IPS DF 6.9 (cell line): ENCODE measurements around the gene MYO1F.

Experiments used
- DNase-seq: peaks from one replicate; pipeline ENCODE4 v3.0.0-alpha.2; 2013; ENCODE audit warnings: low read depth, low spot score
- H3K27ac ChIP-seq: one replicate; pipeline ENCODE4 v1.5.1; 2013; ENCODE audit warnings: low read length, control low read depth
- H3K27me3 ChIP-seq: 2 replicates; pipeline ENCODE4 v1.6.1; 2013; ENCODE audit warnings: mild to moderate bottlenecking, low read length; ENCODE audit not compliant: control insufficient read depth, insufficient read depth
- H3K36me3 ChIP-seq: 2 replicates; pipeline ENCODE4 v1.6.1; 2013; ENCODE audit warnings: low read length; ENCODE audit not compliant: control insufficient read depth, insufficient read depth
- H3K4me1 ChIP-seq: 2 replicates; pipeline ENCODE4 v1.6.1; 2013; ENCODE audit warnings: low read length; ENCODE audit not compliant: control insufficient read depth, insufficient read depth
- H3K4me3 ChIP-seq: 2 replicates; pipeline ENCODE4 v1.5.1; 2013; ENCODE audit warnings: mild to moderate bottlenecking, low read length
- H3K9me3 ChIP-seq: 2 replicates; pipeline ENCODE4 v1.6.1; 2013; ENCODE audit warnings: low read length, inconsistent platforms; ENCODE audit not compliant: control insufficient read depth, insufficient read depth
- WGBS: extraction: QIAGEN DNeasy Blood & Tissue Kit; methylation state at CpG from one replicate; pipeline ENCODE4 v1.1.7; 2013; ENCODE audit warnings: mixed read lengths, missing lambda C conversion rate; ENCODE audit not compliant: insufficient read length, insufficient coverage; 5-methylcytosine and 5-hydroxymethylcytosine counted together

Gene MYO1F

DNA sequence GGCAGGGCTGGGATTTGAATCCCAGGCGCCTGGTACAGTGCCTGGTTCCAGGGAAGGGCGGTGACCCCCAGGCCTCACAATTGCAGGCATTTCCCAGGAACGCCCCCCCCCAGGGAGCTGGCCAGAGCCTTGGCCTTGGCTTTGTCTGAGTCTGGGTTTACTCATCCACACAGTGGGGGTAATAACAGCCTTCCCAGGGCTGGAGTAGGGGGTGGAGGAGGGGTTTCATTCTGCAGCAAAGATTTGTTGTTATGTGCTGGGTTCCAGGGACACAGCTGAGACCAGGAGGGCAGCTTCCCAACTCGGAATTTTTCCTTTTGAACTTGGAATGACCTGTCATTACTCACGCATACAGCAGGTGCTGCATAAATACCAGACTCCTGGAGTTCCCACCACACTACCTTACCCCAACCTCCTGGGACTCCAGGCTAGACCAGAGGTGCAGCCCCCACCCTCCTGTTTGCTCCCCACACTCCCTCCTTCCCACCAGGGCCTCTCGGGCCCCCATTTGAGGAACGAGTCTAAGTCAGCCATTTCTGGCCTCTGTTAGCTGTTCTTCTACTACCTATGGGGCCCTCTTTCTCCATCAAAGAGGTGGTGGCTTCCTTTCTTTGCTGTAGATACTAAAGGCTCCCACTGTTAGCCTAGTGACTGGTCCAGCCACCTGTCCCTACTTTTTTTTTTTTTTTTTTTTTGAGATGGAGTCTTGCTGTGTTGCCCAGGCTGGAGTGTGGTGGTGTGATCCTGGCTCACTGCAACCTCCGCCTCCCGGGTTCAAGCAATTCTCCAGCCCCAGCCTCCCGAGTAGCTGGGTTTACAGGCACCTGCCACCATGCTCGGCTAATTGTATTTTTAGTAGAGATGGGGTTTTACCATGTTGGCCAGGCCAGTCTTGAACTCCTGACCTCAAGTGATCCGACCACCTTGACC is 34.9 kb upstream of the MYO1F start:
- no peaks in the 10 kb centered on the region for H3K36me3 ChIP-seq
- no peak overlapping the region for H3K4me3 ChIP-seq
- H3K4me1 ChIP-seq = peaks cover 7% of the 10 kb centered on the region
- no peaks in the 10 kb centered on the region for H3K27me3 ChIP-seq
- WGBS = no CpG with 5 or more reads among the region's 12 CpGs
- no peaks in the 10 kb centered on the region for H3K9me3 ChIP-seq
- no peak overlapping the region for H3K27ac ChIP-seq
- no peak for DNase-seq

DNA sequence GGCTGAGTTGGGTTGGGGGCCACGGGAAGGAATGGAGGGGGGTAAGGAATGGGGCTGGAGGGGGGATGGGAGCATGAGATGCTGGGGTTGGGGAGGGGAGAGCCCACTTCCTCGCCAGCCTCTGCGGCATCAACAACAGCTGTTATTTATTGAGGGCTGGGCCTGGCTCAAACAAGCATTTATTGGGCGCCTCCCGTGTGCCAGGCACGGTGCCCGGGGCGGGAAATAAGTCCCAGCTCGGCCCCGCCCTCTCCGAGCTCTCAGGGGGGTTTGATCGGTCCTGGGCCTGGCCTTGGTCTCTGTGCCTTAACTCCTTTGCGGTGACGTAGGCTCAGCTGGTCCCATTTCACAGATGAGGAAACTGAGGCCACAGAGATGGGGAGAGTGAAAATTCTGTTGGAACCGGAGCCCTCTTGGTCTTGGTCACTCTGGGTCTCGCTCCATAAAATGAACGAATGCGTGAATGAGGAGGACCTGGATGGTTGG is 34.2 kb upstream of the MYO1F start:
- Histone ChIP-seq H3K9me3 (no peaks in the 10 kb centered on the region), H3K27ac (no peak overlapping the region), H3K4me3 (no peak overlapping the region), H3K36me3 (no peaks in the 10 kb centered on the region), H3K27me3 (no peaks in the 10 kb centered on the region), H3K4me1 (peaks cover 7% of the 10 kb centered on the region)
- DNase-seq = no peak
- no CpG with 5 or more reads among the region's 18 CpGs for WGBS

DNA sequence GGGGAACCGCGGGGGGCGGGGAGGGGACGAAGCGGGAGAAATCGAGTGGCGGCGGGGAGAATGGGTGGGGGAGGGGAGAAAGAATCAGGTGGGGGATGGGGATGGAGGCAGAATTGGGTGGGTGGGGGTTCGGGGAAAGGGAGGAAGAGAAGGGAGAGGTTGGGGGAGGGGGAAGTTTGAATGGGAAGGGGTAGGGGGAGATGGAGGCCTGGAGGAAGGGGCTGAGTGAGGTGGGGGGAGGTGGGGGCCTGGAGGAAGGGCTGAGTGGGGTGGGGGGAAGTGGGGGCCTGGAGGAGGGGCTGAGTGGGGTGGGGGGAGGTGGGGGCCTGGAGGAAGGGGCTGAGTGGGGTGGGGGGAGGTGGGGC is 33.7 kb upstream of the MYO1F start:
- no peak overlapping the region for H3K27ac ChIP-seq
- H3K4me1 ChIP-seq = peaks cover 7% of the 10 kb centered on the region
- H3K4me3 ChIP-seq = peak overlapping the region; percentile 92; the same call in 1 of the 2 replicates
- no peak for DNase-seq
- H3K36me3 ChIP-seq = no peaks in the 10 kb centered on the region
- no peaks in the 10 kb centered on the region for H3K9me3 ChIP-seq
- WGBS = 100% methylated on average over 1 of the region's 9 CpGs
- no peaks in the 10 kb centered on the region for H3K27me3 ChIP-seq

DNA sequence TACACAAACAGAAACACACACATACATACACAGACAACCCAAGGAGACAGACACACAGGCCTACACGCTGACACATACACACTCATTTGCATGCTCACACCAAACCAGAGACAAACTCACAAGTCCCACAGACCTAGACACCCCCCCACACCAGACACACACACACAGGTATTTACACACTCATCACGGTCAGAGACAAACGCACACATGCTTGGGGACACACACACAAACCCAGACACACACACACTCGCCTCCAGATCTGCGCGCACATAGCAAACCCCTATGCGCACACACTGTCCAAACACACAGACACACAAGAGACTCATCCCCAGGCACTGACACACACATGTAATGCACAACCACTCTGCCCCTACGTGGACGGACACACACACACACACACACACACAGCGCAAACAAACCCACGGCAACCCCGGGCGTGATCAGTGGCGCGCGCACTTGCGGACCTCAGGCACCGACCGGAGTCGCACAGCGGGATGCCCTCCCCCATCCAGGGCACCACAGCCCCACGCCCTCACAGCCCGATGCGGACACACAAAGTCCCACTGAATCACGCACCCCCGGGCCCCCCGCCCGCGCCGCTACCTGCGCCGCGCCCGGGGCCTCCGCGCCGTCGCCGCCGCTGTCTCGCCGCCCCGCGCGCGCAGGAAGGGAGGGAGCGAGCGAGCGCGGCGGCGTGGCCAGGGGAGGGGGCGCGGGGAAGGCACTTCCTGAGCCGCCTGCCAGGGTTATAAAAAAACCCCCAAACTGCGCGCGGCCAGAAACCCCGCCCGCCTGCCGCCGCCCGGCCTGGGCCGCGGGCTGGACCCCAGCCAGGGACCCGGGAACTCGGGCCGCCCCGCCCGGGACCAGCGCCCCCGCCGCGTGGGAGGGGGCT is 33.0 kb upstream of the MYO1F start, which contains the start of gene ADAMTS10:
TSS of gene ADAMTS10 (minus strand) at position 675 of the 895 bp plus-strand sequence. CDS start 5,005 bp downstream, outside the sequence.
- Histone ChIP-seq H3K27me3 (no peaks in the 10 kb centered on the region), H3K36me3 (no peaks in the 10 kb centered on the region), H3K4me1 (peaks cover 7% of the 10 kb centered on the region), H3K27ac (peak within 1 kb of the TSS; percentile 28), H3K4me3 (peak within 1 kb of the TSS; percentile 92), H3K9me3 (no peaks in the 10 kb centered on the region)
- DNase-seq = no peak
- no CpG with 5 or more reads among the region's 74 CpGs for WGBS

DNA sequence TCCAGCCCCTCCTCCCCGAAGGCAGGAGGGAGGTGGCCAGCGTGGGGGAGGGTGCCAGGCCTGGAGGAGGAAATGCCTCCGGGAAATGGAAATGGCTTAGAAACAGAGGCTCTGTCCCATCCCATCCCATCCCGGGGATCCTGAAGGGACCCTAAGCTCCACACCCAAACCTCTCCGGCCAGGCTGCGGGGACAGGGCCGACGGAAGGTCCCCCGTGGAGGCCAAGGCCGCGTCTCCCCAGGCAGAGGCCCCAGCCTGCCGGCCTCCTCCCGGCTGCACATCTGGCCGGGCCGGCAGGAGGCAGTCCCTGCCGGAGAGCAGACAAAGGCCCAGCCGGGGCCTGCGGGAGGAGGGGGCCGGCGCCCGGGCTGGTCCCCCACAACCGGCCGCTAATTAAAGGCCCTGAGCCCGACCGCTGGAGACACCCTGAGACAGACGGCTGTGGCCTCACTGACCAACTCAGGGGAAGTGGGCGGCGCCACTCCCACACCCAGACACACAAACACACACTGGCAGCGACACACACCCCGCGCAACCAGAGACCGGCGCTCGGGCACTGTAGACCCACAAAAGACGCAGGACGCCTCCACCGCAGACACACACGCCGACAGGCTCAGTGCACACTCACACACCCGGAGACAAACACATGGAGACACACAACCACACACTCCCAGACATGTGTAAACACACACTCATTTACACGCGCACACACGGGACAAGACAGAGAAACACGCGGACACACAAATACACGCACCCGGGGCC is 32.2 kb upstream of the MYO1F start:
- no CpG with 5 or more reads among the region's 47 CpGs for WGBS

DNA sequence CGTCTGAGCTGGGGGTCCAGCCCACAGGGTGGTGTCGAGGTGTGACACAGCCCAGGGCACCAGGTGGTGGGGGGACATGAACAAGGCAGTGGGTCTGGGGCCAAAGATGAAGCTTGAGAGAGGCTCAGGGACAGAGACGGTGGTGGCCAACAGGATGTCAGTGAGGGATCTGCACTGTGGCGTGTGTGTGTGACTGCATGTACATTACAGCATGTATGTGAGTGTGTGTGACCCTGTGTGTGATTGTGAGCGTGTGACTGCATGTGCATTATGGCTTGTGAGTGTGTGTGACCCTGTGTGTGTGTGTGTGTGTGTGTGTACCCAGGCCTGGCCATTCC is 31.7 kb upstream of the MYO1F start:
- no peak overlapping the region for H3K27ac ChIP-seq
- no peaks in the 10 kb centered on the region for H3K27me3 ChIP-seq
- H3K4me1 ChIP-seq = peaks cover 7% of the 10 kb centered on the region
- H3K4me3 ChIP-seq = peak overlapping the region; percentile 92; the same call in 1 of the 2 replicates
- H3K9me3 ChIP-seq = no peaks in the 10 kb centered on the region
- no CpG with 5 or more reads among the region's 5 CpGs for WGBS
- no peaks in the 10 kb centered on the region; the same call in 1 of the 2 replicates for H3K36me3 ChIP-seq
- no peak for DNase-seq

More for the DNA sequence above, 32.2 kb upstream of the MYO1F start:
- no peaks in the 10 kb centered on the region; the same call in 1 of the 2 replicates for H3K36me3 ChIP-seq
- no peaks in the 10 kb centered on the region for H3K9me3 ChIP-seq
- H3K27me3 ChIP-seq = no peaks in the 10 kb centered on the region
- peaks cover 7% of the 10 kb centered on the region for H3K4me1 ChIP-seq
- H3K27ac ChIP-seq = peak overlapping the region; percentile 28
- H3K4me3 ChIP-seq = peak overlapping the region; percentile 92; the same call in 1 of the 2 replicates
- DNase-seq = no peak

DNA sequence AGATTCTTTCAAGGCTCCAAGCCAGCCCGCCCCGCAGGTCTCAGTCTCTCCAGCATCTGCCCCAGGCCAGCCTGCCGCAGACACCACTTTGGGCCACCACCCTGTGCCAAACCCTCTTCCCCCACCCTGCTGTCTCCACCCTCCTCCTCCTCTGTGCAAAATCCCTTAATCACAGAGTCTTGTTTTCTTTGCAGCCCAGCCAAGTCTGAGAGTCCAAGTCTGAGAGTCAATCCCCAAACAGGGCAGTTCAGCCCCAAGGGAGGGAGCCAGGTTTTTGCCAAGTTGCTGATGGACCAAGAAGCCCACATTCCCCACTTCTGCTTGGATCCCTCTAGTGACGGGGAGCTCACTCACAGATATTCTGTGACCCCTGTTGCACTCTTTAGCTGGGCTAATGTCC is 30.1 kb upstream of the MYO1F start:
- Histone ChIP-seq H3K27me3 (no peaks in the 10 kb centered on the region), H3K36me3 (no peaks in the 10 kb centered on the region; the same call in 1 of the 2 replicates), H3K27ac (no peak overlapping the region), H3K4me3 (no peak overlapping the region), H3K4me1 (peaks cover 7% of the 10 kb centered on the region), H3K9me3 (no peaks in the 10 kb centered on the region)
- no CpG with 5 or more reads among the region's 4 CpGs for WGBS
- no peak for DNase-seq

DNA sequence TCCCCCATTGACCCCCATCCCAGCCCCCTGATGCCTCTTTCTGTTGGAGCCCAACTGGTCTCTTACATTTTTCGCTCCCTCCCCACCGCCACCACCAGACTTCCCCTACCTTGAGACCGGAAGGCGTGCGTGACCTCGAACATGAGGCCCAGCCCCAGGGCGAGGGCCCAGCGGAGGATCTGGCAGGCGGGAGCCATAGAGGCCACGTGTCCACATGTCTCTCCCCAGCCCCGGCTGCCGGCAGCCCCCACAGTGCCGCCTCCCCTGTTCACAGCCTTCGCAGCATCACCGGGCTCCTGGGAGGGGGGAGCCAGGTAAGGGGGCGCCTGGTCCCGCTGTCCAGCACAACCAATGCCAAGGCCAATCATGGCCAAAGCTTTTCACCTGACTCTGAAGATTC is 28.3 kb upstream of the MYO1F start:
- no peak for DNase-seq
- Histone ChIP-seq H3K9me3 (no peaks in the 10 kb centered on the region), H3K4me1 (peaks cover 5% of the 10 kb centered on the region; the same call in 1 of the 2 replicates), H3K4me3 (no peak overlapping the region), H3K27ac (no peak overlapping the region), H3K36me3 (no peaks in the 10 kb centered on the region; the same call in 1 of the 2 replicates), H3K27me3 (no peaks in the 10 kb centered on the region)
- no CpG with 5 or more reads among the region's 17 CpGs for WGBS

DNA sequence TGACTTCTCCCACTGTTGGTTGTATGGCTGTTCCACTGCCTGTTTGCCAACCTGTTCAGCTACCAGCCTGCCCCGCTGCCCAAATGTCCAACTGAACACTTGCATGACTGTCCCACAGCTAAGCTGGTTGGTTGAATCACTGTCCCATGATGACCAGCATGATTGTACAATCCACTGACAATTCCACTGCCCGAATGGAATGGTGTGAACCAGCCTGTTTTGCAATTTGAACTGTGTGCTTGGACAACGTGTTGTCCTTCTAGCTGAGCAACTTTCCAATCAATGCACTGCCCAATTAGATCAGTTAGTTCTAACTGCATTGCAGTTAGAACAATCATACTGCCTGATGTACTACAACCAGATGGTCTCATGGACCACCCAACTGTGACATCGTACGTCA is 24.6 kb upstream of the MYO1F start:
- Histone ChIP-seq H3K9me3 (no peaks in the 10 kb centered on the region), H3K27me3 (no peaks in the 10 kb centered on the region), H3K36me3 (peaks cover 3% of the 10 kb centered on the region; the same call in 1 of the 2 replicates), H3K27ac (no peak overlapping the region), H3K4me3 (no peak overlapping the region), H3K4me1 (no peaks in the 10 kb centered on the region)
- no CpG with 5 or more reads among the region's 5 CpGs for WGBS
- DNase-seq = no peak
